DND-41 (cell line): Measurements from ENCODE around the gene LAT.

Source experiments
- ATAC-seq: fragments of 200-7000 bp; cut with Tn5 transposase; 3 replicates; pipeline ENCODE4 v1.9.1; 2021; ENCODE audit warnings: low read depth; ENCODE audit not compliant: insufficient read depth
- DNase-seq: peaks from one replicate; pipeline ENCODE4 v3.0.0-alpha.2; 2020
- H2AFZ ChIP-seq: 2 replicates; pipeline ENCODE4 v1.6.0; 2012; ENCODE audit warnings: low read depth, low read length
- H3K27ac ChIP-seq: 2 replicates; pipeline ENCODE4 v1.5.1; 2012; ENCODE audit warnings: low read length, inconsistent platforms
- H3K27me3 ChIP-seq: fragments of 200-600 bp; sonication (generic); 2 replicates; pipeline ENCODE4 v1.6.0; 2012; ENCODE audit warnings: low read length, mild to moderate bottlenecking, inconsistent platforms; ENCODE audit not compliant: insufficient read depth, poor library complexity
- H3K36me3 ChIP-seq: 2 replicates; pipeline ENCODE4 v1.5.1; 2012; ENCODE audit warnings: low read length, inconsistent platforms; ENCODE audit not compliant: insufficient read depth
- H3K4me1 ChIP-seq: 2 replicates; pipeline ENCODE4 v1.5.1; 2012; ENCODE audit warnings: mild to moderate bottlenecking, low read length; ENCODE audit not compliant: insufficient read depth
- H3K4me2 ChIP-seq: 2 replicates; pipeline ENCODE4 v1.6.0; 2012; ENCODE audit warnings: mild to moderate bottlenecking, moderate library complexity, low read length, inconsistent platforms; ENCODE audit not compliant: insufficient read depth
- H3K4me3 ChIP-seq, 2 experiments: fragments of 200-600 bp in 1 of 2; shearing (Covaris generic) in 1 of 2; 2 replicates each; pipeline ENCODE4 v1.5.1; 2012 to 2016; ENCODE audit warnings: inconsistent platforms in 2 of 2, low read length in 2 of 2, mild to moderate bottlenecking in 2 of 2, low read depth in 1 of 2, moderate library complexity in 1 of 2
- H3K79me2 ChIP-seq: 2 replicates; pipeline ENCODE4 v1.6.0; 2012; ENCODE audit warnings: low read length, inconsistent platforms; ENCODE audit not compliant: insufficient read depth
- H3K9ac ChIP-seq: 2 replicates; pipeline ENCODE4 v1.6.0; 2012; ENCODE audit warnings: low read depth, mild to moderate bottlenecking, inconsistent platforms, low read length, moderate library complexity
- H3K9me3 ChIP-seq: 2 replicates; pipeline ENCODE4 v1.5.1; 2012; ENCODE audit warnings: low read length, moderate library complexity, mild to moderate bottlenecking, inconsistent platforms; ENCODE audit not compliant: insufficient read depth, severe bottlenecking
- H4K20me1 ChIP-seq: 2 replicates; pipeline ENCODE4 v1.6.0; 2012; ENCODE audit warnings: low read length; ENCODE audit not compliant: insufficient read depth
- EZH2 ChIP-seq: IDR thresholded peaks from 3 replicates; pipeline ENCODE4 v1.6.1; 2012; ENCODE audit warnings: borderline replicate concordance, low read depth, mild to moderate bottlenecking, moderate library complexity, low read length, inconsistent platforms; ENCODE audit not compliant: severe bottlenecking
- TF ChIP-seq, protein P1 (sequence below): IDR thresholded peaks from 2 replicates; pipeline ENCODE4 v1.5.1; 2012; ENCODE audit warnings: borderline replicate concordance, low read length, moderate library complexity, mild to moderate bottlenecking; ENCODE audit not compliant: poor library complexity, severe bottlenecking; ENCODE audit errors: extremely low read depth

LAT gene

DNA sequence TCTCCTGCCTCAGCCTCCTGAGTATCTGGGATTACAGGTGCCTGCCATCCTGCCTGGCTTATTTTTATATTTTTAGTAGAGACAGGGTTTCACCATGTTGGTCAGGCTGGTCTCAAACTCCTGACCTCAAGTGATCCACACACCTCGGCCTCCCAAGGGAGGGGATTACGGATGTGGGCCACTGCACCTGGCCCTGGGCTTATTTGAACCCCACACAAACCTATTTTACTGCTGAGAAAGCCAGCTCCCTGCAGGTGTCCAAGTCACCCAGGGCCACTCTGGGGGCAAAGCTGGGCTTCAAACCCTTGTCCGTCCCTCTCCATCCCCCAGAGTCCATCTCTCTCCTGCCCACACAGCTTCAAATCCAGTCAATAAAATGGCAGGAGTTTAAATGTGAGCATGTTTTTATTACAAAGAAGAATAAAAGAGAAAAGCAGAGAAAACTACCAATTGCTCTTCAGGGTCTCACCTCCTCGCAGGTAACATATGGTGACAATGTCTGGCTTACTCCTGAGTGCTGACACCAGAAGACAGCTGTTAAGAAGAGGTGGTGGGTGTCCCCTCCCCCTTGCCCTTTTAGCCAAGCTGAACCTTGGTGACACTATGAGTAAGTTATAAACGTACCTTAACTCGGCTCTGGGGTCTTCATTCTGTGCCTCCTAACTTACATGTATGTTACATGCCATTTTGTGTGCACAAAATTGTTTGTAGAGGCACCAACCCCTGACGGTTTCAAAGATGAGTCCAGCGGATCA, 45.4 kb downstream of the LAT start:
- no peak for ATAC-seq
- no peaks in the 10 kb centered on the region for H3K79me2 ChIP-seq
- DNase-seq: no peak
- H3K9ac ChIP-seq: no peak overlapping the region
- no peaks in the 10 kb centered on the region for H3K9me3 ChIP-seq
- no peak overlapping the region for H3K27ac ChIP-seq
- H3K4me1 ChIP-seq: peaks cover 24% of the 10 kb centered on the region
- no peaks in the 10 kb centered on the region for H3K27me3 ChIP-seq
- H4K20me1 ChIP-seq: no peaks in the 10 kb centered on the region
- no peaks in the 10 kb centered on the region for H3K36me3 ChIP-seq
- TF ChIP-seq, protein P1, sequence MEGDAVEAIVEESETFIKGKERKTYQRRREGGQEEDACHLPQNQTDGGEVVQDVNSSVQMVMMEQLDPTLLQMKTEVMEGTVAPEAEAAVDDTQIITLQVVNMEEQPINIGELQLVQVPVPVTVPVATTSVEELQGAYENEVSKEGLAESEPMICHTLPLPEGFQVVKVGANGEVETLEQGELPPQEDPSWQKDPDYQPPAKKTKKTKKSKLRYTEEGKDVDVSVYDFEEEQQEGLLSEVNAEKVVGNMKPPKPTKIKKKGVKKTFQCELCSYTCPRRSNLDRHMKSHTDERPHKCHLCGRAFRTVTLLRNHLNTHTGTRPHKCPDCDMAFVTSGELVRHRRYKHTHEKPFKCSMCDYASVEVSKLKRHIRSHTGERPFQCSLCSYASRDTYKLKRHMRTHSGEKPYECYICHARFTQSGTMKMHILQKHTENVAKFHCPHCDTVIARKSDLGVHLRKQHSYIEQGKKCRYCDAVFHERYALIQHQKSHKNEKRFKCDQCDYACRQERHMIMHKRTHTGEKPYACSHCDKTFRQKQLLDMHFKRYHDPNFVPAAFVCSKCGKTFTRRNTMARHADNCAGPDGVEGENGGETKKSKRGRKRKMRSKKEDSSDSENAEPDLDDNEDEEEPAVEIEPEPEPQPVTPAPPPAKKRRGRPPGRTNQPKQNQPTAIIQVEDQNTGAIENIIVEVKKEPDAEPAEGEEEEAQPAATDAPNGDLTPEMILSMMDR: no peak
- TF ChIP-seq EZH2: no peak
- no peak overlapping the region for H2AFZ ChIP-seq
- H3K4me3 ChIP-seq: no peak overlapping the region
- no peak overlapping the region for H3K4me2 ChIP-seq
